ENCODE measurements around the gene DNAJA3.

The DNAJA3 gene

GRCh38 chr16:4409081-4409932, 16.4 kb upstream of the DNAJA3 start:
- Histone ChIP-seq H3K4me3 (ENCODE audit: low read depth, low read length) (no peak overlapping the region), H3K9me3 (no peaks in the 10 kb centered on the region), H3K27me3 (no peaks in the 10 kb centered on the region), H3K4me1 (peaks cover 3% of the 10 kb centered on the region; the same call in 1 of the 2 replicates), H3K36me3 (no peaks in the 10 kb centered on the region; the same call in 1 of the 2 replicates)
- peak; percentile 14; the same call in 1 of the 2 replicates for TF ChIP-seq CTCF (IDR thresholded peaks at IDR 0.05; ENCODE audit: low read depth, low read length)
- DNase-seq, result no peak

GRCh38 chr16:4410335-4411075, 15.2 kb upstream of the DNAJA3 start:
- Histone ChIP-seq H3K4me1 (peaks cover 3% of the 10 kb centered on the region; the same call in 1 of the 2 replicates), H3K36me3 (no peaks in the 10 kb centered on the region), H3K9me3 (no peaks in the 10 kb centered on the region), H3K4me3 (ENCODE audit: low read depth, low read length) (no peak overlapping the region), H3K27me3 (no peaks in the 10 kb centered on the region)
- peak; percentile 88 for DNase-seq
- TF ChIP-seq CTCF (IDR thresholded peaks at IDR 0.05; ENCODE audit: low read depth, low read length), result no peak

- Histone ChIP-seq H3K36me3 (no peaks in the 10 kb centered on the region), H3K9me3 (no peaks in the 10 kb centered on the region), H3K27me3 (no peaks in the 10 kb centered on the region), H3K4me1 (peaks cover 3% of the 10 kb centered on the region; the same call in 1 of the 2 replicates), H3K4me3 (ENCODE audit: low read depth, low read length) (no peak overlapping the region)
- TF ChIP-seq CTCF (IDR thresholded peaks at IDR 0.05; ENCODE audit: low read depth, low read length), result no peak
- DNase-seq, result no peak
These were observed 14.0 kb upstream of the DNAJA3 start for GRCh38 chr16:4411684-4412083.

GRCh38 chr16:4412159-4412558, 13.5 kb upstream of the DNAJA3 start:
- no peaks in the 10 kb centered on the region for H3K9me3 ChIP-seq
- no peak overlapping the region for H3K4me3 ChIP-seq (ENCODE audit: low read depth, low read length)
- no peaks in the 10 kb centered on the region for H3K27me3 ChIP-seq
- H3K4me1 ChIP-seq, result peaks cover 3% of the 10 kb centered on the region; the same call in 1 of the 2 replicates
- no peaks in the 10 kb centered on the region for H3K36me3 ChIP-seq
- no peak for DNase-seq
- TF ChIP-seq CTCF (IDR thresholded peaks at IDR 0.05; ENCODE audit: low read depth, low read length), result no peak

- no peak overlapping the region for H3K4me3 ChIP-seq (ENCODE audit: low read depth, low read length)
- no peaks in the 10 kb centered on the region for H3K27me3 ChIP-seq
- H3K36me3 ChIP-seq, result no peaks in the 10 kb centered on the region
- H3K4me1 ChIP-seq, result peaks cover 3% of the 10 kb centered on the region; the same call in 1 of the 2 replicates
- TF ChIP-seq CTCF (IDR thresholded peaks at IDR 0.05; ENCODE audit: low read depth, low read length), result no peak
- no peak for DNase-seq
- no peaks in the 10 kb centered on the region for H3K9me3 ChIP-seq
These were observed 12.8 kb upstream of the DNAJA3 start for GRCh38 chr16:4412854-4413253.

All from BE2C (cell line).